ENCODE measurements around the gene ATF7. TPM values are rescaled to one million over a fixed set of nuclear protein-coding genes. Genes with fewer than 3 reads are reported as not detected.

ATF7 gene
- total and polyA plus RNA-seq, 2 donors (not counting 1 experiment from before 2014, with no cell fraction given), result 15.7 to 42.2 TPM

GRCh38 chr12:53660041-53660440 lies 33.9 kb upstream of the ATF7 start:
- CTCF ChIA-PET, result no interaction called here
- H3K36me3 ChIP-seq (replicated peaks in 1 of 2; ENCODE audit: control extremely low read depth in 1 of 2, control insufficient read depth in 1 of 2, extremely low read depth in 1 of 2, insufficient read depth in 2 of 2, low read length in 1 of 2), result peaks cover 4 to 13% of the 10 kb centered on the region in 2 experiments

GRCh38 chr12:53659571-53659981 lies 33.4 kb upstream of the ATF7 start:
- Histone ChIP-seq H3K27ac (ENCODE audit: low read length in 2 of 2) (no peak overlapping the region), H3K9me3 (ENCODE audit: control extremely low read depth in 1 of 3, control insufficient read depth in 2 of 3, insufficient read depth in 1 of 3, low read length in 2 of 3) (no peaks in the 10 kb centered on the region), H3K4me3 (ENCODE audit: control extremely low read depth in 1 of 5, extremely low read depth in 1 of 5, insufficient read depth in 1 of 5, low read depth in 2 of 5, low read length in 4 of 5) (no peak overlapping the region), H2AFZ (ENCODE audit: insufficient read depth, low read depth, low read length, poor library complexity, severe bottlenecking) (no peak overlapping the region), H4K20me1 (ENCODE audit: control insufficient read depth, insufficient read depth, low read length, poor library complexity, severe bottlenecking) (no peaks in the 10 kb centered on the region), H3K27me3 (replicated peaks in 1 of 4; ENCODE audit: control extremely low read depth in 1 of 4, control insufficient read depth in 3 of 4, insufficient read depth in 4 of 4, low read length in 3 of 4) (no peaks in the 10 kb centered on the region), H3K36me3 (replicated peaks in 1 of 2; ENCODE audit: control extremely low read depth in 1 of 2, control insufficient read depth in 1 of 2, extremely low read depth in 1 of 2, insufficient read depth in 2 of 2, low read length in 1 of 2) (peaks cover 3 to 8% of the 10 kb centered on the region in 2 experiments), H3K79me2 (ENCODE audit: control insufficient read depth, insufficient read depth, low read length) (no peaks in the 10 kb centered on the region), H3K4me2 (replicated peaks; ENCODE audit: low read depth, low read length, poor library complexity, severe bottlenecking) (no peak overlapping the region), H3K4me1 (ENCODE audit: control insufficient read depth in 2 of 2, insufficient read depth in 2 of 2, low read length in 2 of 2) (no peaks in the 10 kb centered on the region), H3K9ac (ENCODE audit: low read length) (no peak overlapping the region)
- DNase-seq, result no peak
- intact Hi-C loops (cut with micrococcal nuclease), result no loop called here
- no peak for ATAC-seq (ENCODE audit: low read depth)
- no peaks in the 10 kb centered on the region for H3K9me3 Mint-ChIP-seq (ENCODE audit: insufficient read depth)
- WGBS (ENCODE audit: insufficient coverage), result no CpG with 5 or more reads among the region's 2 CpGs
- POLR2A ChIA-PET, result no interaction called here
- no peaks in the 10 kb centered on the region for H3K27me3 Mint-ChIP-seq
- H3K27ac Mint-ChIP-seq, result no peak overlapping the region
- H3K4me3 Mint-ChIP-seq, result no peak overlapping the region
- CTCF ChIA-PET, result no interaction called here
- no peak for TF ChIP-seq EZH2 (IDR thresholded peaks at IDR 0.05; ENCODE audit: borderline replicate concordance, insufficient read depth, low read depth, low read length, poor library complexity, severe bottlenecking)
- TF ChIP-seq CTCF (IDR thresholded peaks at IDR 0.05), result no peak
- H3K4me1 Mint-ChIP-seq, result no peaks in the 10 kb centered on the region

More at GRCh38 chr12:53660041-53660440, 33.9 kb upstream of the ATF7 start:
- Histone ChIP-seq H3K27me3 (replicated peaks in 1 of 4; ENCODE audit: control extremely low read depth in 1 of 4, control insufficient read depth in 3 of 4, insufficient read depth in 4 of 4, low read length in 3 of 4) (no peaks in the 10 kb centered on the region), H3K9ac (ENCODE audit: low read length) (no peak overlapping the region), H3K4me1 (ENCODE audit: control insufficient read depth in 2 of 2, insufficient read depth in 2 of 2, low read length in 2 of 2) (no peaks in the 10 kb centered on the region), H3K4me2 (replicated peaks; ENCODE audit: low read depth, low read length, poor library complexity, severe bottlenecking) (no peak overlapping the region), H3K79me2 (ENCODE audit: control insufficient read depth, insufficient read depth, low read length) (no peaks in the 10 kb centered on the region), H2AFZ (ENCODE audit: insufficient read depth, low read depth, low read length, poor library complexity, severe bottlenecking) (no peak overlapping the region), H3K27ac (ENCODE audit: low read length in 2 of 2) (no peak overlapping the region), H4K20me1 (ENCODE audit: control insufficient read depth, insufficient read depth, low read length, poor library complexity, severe bottlenecking) (no peaks in the 10 kb centered on the region), H3K9me3 (ENCODE audit: control extremely low read depth in 1 of 3, control insufficient read depth in 2 of 3, insufficient read depth in 1 of 3, low read length in 2 of 3) (no peaks in the 10 kb centered on the region), H3K4me3 (ENCODE audit: control extremely low read depth in 1 of 5, extremely low read depth in 1 of 5, insufficient read depth in 1 of 5, low read depth in 2 of 5, low read length in 4 of 5) (no peak overlapping the region)
- TF ChIP-seq CTCF (IDR thresholded peaks at IDR 0.05), result no peak
- no peak for TF ChIP-seq EZH2 (IDR thresholded peaks at IDR 0.05; ENCODE audit: borderline replicate concordance, insufficient read depth, low read depth, low read length, poor library complexity, severe bottlenecking)
- Mint-ChIP-seq H3K4me1 (no peaks in the 10 kb centered on the region), H3K9me3 (ENCODE audit: insufficient read depth) (no peaks in the 10 kb centered on the region), H3K27ac (no peak overlapping the region), H3K4me3 (no peak overlapping the region), H3K27me3 (no peaks in the 10 kb centered on the region)
- WGBS (ENCODE audit: insufficient coverage), result no CpG with 5 or more reads among the region's 5 CpGs
- POLR2A ChIA-PET, result no interaction called here
- DNase-seq (no peak), ATAC-seq (ENCODE audit: low read depth) (no peak)
- intact Hi-C loops (cut with micrococcal nuclease), result no loop called here

Data from B cell (primary cell).